GM23338 (cell line): ENCODE results near the gene PREP. TPM values are rescaled to one million over a fixed set of nuclear protein-coding genes. Genes with fewer than 3 reads are reported as not detected.

Source experiments
- ATAC-seq: fragments of 200-7000 bp; cut with Tn5 transposase; 3 replicates; pipeline ENCODE4 v1.9.1; 2020
- DNase-seq: peaks from one replicate; pipeline ENCODE4 v3.0.0-alpha.2; 2015; ENCODE audit warnings: low spot score
- H2AFZ ChIP-seq: fragments of 200-600 bp; sonication (generic); 2 replicates; pipeline ENCODE4 v1.8.0; 2016; ENCODE audit warnings: antibody characterized with exemption, mild to moderate bottlenecking, moderate library complexity
- H3F3A ChIP-seq: fragments of 200-600 bp; sonication (generic); replicated peaks from 2 replicates; pipeline ENCODE4 v1.8.0; 2017; ENCODE audit warnings: antibody characterized with exemption, mixed run types, low read depth
- H3K27ac ChIP-seq: fragments of 200-600 bp; sonication (generic); 2 replicates; pipeline ENCODE4 v1.6.1; 2016; ENCODE audit warnings: low read depth
- H3K27me3 ChIP-seq: fragments of 200-600 bp; sonication (generic); 2 replicates; pipeline ENCODE4 v1.8.0; 2016; ENCODE audit warnings: mild to moderate bottlenecking, mixed run types, moderate library complexity; ENCODE audit not compliant: insufficient read depth
- H3K36me3 ChIP-seq: fragments of 200-600 bp; sonication (generic); 2 replicates; pipeline ENCODE4 v1.8.0; 2016; ENCODE audit warnings: mild to moderate bottlenecking; ENCODE audit not compliant: insufficient read depth
- H3K4me1 ChIP-seq: fragments of 200-600 bp; sonication (generic); 2 replicates; pipeline ENCODE4 v1.8.0; 2016; ENCODE audit warnings: mild to moderate bottlenecking, moderate library complexity; ENCODE audit not compliant: insufficient read depth
- H3K4me2 ChIP-seq: fragments of 200-600 bp; sonication (generic); 2 replicates; pipeline ENCODE4 v1.7.1; 2017; ENCODE audit warnings: mixed run types
- H3K4me3 ChIP-seq: fragments of 200-600 bp; sonication (generic); 2 replicates; pipeline ENCODE4 v1.6.1; 2016; ENCODE audit warnings: mixed run types
- H3K79me2 ChIP-seq: fragments of 200-600 bp; sonication (generic); replicated peaks from 2 replicates; pipeline ENCODE4 v1.8.0; 2017; ENCODE audit warnings: mild to moderate bottlenecking; ENCODE audit not compliant: insufficient read depth
- H3K9me2 ChIP-seq: fragments of 200-600 bp; sonication (generic); 2 replicates; pipeline ENCODE4 v1.8.0; 2017; ENCODE audit not compliant: insufficient read depth
- H4K20me1 ChIP-seq: fragments of 200-600 bp; sonication (generic); replicated peaks from 2 replicates; pipeline ENCODE4 v1.8.0; 2017; ENCODE audit warnings: mild to moderate bottlenecking; ENCODE audit not compliant: insufficient read depth
- H3K27ac Mint-ChIP-seq: 2 replicates; pipeline ENCODE4 v1.8.0; 2020; ENCODE audit warnings: inconsistent platforms, mild to moderate bottlenecking, moderate library complexity, mixed read lengths
- H3K27me3 Mint-ChIP-seq: 3 replicates; pipeline ENCODE4 v1.8.0; 2022; ENCODE audit warnings: low read depth, mild to moderate bottlenecking, moderate library complexity, mixed read lengths, inconsistent platforms; ENCODE audit not compliant: insufficient read depth, poor library complexity
- H3K36me3 Mint-ChIP-seq: 3 replicates; pipeline ENCODE4 v1.8.0; 2021; ENCODE audit warnings: low read depth, mild to moderate bottlenecking, inconsistent platforms, moderate library complexity, mixed read lengths
- H3K4me1 Mint-ChIP-seq: 3 replicates; pipeline ENCODE4 v1.8.0; 2020; ENCODE audit warnings: mild to moderate bottlenecking, inconsistent platforms, mixed read lengths
- H3K4me3 Mint-ChIP-seq: 3 replicates; pipeline ENCODE4 v1.8.0; 2021; ENCODE audit warnings: moderate library complexity, mild to moderate bottlenecking, inconsistent platforms, mixed read lengths
- H3K9me3 Mint-ChIP-seq: 3 replicates; pipeline ENCODE4 v1.8.0; 2020; ENCODE audit warnings: moderate library complexity, mild to moderate bottlenecking, inconsistent platforms, mixed read lengths
- EZH2 ChIP-seq: fragments of 200-600 bp; sonication (generic); IDR thresholded peaks from one replicate; pipeline ENCODE4 v1.8.0; 2017; ENCODE audit warnings: antibody characterized with exemption, mild to moderate bottlenecking, low read depth; ENCODE audit not compliant: unreplicated experiment
- POLR2AphosphoS5 ChIP-seq: IDR thresholded peaks from 2 replicates; pipeline ENCODE4 v1.6.1; 2016; ENCODE audit warnings: antibody characterized with exemption, low read depth
- polyA plus RNA-seq: library from polyadenylated mRNA; unstranded; fragments of >200 nt; fragmentation: Nextera tagmentation; extraction: Ambion mirVana; gene quantifications from 2 replicates; pipeline ENCODE4 v1.2.1, GENCODE V29; 2016
- total RNA-seq: library from RNA; depleted of rRNA; stranded (reverse); fragments of >200 nt; shearing (Covaris generic); gene quantifications from 2 replicates; pipeline ENCODE4 v1.2.3, GENCODE V29; 2014
- TF ChIP-seq, protein P1 (sequence below): fragments of 250-450 bp; sonication (Bioruptor Pico); IDR thresholded peaks from 2 replicates; pipeline ENCODE4 v1.5.0; 2020; ENCODE audit warnings: mild to moderate bottlenecking, moderate library complexity
- TF ChIP-seq, protein P2 (sequence below), 2 experiments: fragments of 200-600 bp in 1 of 2; sonication (generic) in 1 of 2; conservative IDR thresholded peaks; 2 replicates each; pipeline versions ENCODE4 v1.5.1 to v1.6.1; 2016 to 2017; ENCODE audit warnings: antibody characterized with exemption in 2 of 2, low read depth in 2 of 2, mild to moderate bottlenecking in 2 of 2, moderate library complexity in 1 of 2
- TF ChIP-seq, protein P3 (sequence below): IDR thresholded peaks from one replicate; pipeline ENCODE4 v1.6.1; 2018; ENCODE audit warnings: antibody characterized with exemption; ENCODE audit not compliant: unreplicated experiment

Gene PREP
- total and polyA plus RNA-seq, 2 experiments from 2014 or later = 28.5 to 52.7 TPM

DNA sequence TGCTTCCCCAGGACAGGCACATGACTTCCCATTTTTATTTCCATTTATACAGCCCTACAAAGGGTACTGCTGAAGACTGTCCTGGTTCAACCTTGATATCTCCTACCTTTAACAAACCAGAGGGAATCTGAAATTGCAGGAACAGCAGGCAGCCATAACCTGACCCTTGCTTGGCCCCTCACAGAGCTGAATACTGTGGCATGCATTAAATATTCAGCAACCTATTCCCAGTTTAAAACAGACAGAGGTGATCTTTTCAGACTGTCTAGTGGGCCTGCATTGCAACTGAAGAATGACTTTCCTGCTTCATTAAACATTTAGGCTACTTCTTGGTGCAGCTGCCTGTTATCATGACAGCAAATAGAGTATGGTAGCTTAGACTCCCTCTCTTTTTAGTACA lies 146.3 kb downstream of the PREP start:
- Histone ChIP-seq H3K4me1 (peaks cover 15% of the 10 kb centered on the region), H3K79me2 (no peaks in the 10 kb centered on the region), H3K9me2 (peaks cover 5% of the 10 kb centered on the region; the same call in 1 of the 2 replicates), H2AFZ (peak overlapping the region; percentile 86; the same call in 1 of the 2 replicates), H3K4me3 (no peak overlapping the region), H3K4me2 (no peak overlapping the region), H4K20me1 (no peaks in the 10 kb centered on the region), H3K27ac (no peak overlapping the region), H3K27me3 (no peaks in the 10 kb centered on the region), H3K36me3 (no peaks in the 10 kb centered on the region), H3F3A (no peaks in the 10 kb centered on the region)
- Mint-ChIP-seq H3K27ac (no peak overlapping the region), H3K27me3 (peaks cover 6% of the 10 kb centered on the region), H3K36me3 (no peaks in the 10 kb centered on the region), H3K9me3 (no peaks in the 10 kb centered on the region), H3K4me1 (peaks cover 27% of the 10 kb centered on the region), H3K4me3 (no peak overlapping the region)
- ATAC-seq (no peak), DNase-seq (no peak)
- TF ChIP-seq EZH2 (no peak), POLR2AphosphoS5 (no peak)
- TF ChIP-seq, protein P1, sequence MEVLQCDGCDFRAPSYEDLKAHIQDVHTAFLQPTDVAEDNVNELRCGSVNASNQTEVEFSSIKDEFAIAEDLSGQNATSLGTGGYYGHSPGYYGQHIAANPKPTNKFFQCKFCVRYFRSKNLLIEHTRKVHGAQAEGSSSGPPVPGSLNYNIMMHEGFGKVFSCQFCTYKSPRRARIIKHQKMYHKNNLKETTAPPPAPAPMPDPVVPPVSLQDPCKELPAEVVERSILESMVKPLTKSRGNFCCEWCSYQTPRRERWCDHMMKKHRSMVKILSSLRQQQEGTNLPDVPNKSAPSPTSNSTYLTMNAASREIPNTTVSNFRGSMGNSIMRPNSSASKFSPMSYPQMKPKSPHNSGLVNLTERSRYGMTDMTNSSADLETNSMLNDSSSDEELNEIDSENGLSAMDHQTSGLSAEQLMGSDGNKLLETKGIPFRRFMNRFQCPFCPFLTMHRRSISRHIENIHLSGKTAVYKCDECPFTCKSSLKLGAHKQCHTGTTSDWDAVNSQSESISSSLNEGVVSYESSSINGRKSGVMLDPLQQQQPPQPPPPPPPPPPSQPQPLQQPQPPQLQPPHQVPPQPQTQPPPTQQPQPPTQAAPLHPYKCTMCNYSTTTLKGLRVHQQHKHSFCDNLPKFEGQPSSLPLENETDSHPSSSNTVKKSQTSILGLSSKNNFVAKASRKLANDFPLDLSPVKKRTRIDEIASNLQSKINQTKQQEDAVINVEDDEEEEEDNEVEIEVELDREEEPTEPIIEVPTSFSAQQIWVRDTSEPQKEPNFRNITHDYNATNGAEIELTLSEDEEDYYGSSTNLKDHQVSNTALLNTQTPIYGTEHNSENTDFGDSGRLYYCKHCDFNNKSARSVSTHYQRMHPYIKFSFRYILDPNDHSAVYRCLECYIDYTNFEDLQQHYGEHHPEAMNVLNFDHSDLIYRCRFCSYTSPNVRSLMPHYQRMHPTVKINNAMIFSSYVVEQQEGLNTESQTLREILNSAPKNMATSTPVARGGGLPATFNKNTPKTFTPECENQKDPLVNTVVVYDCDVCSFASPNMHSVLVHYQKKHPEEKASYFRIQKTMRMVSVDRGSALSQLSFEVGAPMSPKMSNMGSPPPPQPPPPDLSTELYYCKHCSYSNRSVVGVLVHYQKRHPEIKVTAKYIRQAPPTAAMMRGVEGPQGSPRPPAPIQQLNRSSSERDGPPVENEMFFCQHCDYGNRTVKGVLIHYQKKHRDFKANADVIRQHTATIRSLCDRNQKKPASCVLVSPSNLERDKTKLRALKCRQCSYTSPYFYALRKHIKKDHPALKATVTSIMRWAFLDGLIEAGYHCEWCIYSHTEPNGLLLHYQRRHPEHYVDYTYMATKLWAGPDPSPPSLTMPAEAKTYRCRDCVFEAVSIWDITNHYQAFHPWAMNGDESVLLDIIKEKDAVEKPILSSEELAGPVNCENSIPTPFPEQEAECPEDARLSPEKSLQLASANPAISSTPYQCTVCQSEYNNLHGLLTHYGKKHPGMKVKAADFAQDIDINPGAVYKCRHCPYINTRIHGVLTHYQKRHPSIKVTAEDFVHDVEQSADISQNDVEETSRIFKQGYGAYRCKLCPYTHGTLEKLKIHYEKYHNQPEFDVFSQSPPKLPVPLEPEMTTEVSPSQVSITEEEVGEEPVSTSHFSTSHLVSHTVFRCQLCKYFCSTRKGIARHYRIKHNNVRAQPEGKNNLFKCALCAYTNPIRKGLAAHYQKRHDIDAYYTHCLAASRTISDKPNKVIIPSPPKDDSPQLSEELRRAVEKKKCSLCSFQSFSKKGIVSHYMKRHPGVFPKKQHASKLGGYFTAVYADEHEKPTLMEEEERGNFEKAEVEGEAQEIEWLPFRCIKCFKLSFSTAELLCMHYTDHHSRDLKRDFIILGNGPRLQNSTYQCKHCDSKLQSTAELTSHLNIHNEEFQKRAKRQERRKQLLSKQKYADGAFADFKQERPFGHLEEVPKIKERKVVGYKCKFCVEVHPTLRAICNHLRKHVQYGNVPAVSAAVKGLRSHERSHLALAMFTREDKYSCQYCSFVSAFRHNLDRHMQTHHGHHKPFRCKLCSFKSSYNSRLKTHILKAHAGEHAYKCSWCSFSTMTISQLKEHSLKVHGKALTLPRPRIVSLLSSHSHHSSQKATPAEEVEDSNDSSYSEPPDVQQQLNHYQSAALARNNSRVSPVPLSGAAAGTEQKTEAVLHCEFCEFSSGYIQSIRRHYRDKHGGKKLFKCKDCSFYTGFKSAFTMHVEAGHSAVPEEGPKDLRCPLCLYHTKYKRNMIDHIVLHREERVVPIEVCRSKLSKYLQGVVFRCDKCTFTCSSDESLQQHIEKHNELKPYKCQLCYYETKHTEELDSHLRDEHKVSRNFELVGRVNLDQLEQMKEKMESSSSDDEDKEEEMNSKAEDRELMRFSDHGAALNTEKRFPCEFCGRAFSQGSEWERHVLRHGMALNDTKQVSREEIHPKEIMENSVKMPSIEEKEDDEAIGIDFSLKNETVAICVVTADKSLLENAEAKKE (CRISPR knock-in tag) = no peak
- TF ChIP-seq, protein P2, sequence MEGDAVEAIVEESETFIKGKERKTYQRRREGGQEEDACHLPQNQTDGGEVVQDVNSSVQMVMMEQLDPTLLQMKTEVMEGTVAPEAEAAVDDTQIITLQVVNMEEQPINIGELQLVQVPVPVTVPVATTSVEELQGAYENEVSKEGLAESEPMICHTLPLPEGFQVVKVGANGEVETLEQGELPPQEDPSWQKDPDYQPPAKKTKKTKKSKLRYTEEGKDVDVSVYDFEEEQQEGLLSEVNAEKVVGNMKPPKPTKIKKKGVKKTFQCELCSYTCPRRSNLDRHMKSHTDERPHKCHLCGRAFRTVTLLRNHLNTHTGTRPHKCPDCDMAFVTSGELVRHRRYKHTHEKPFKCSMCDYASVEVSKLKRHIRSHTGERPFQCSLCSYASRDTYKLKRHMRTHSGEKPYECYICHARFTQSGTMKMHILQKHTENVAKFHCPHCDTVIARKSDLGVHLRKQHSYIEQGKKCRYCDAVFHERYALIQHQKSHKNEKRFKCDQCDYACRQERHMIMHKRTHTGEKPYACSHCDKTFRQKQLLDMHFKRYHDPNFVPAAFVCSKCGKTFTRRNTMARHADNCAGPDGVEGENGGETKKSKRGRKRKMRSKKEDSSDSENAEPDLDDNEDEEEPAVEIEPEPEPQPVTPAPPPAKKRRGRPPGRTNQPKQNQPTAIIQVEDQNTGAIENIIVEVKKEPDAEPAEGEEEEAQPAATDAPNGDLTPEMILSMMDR (conservative IDR thresholded peaks at IDR 0.05; ENCODE audit: low read depth in 2 of 2) = no peak
- TF ChIP-seq, protein P3, sequence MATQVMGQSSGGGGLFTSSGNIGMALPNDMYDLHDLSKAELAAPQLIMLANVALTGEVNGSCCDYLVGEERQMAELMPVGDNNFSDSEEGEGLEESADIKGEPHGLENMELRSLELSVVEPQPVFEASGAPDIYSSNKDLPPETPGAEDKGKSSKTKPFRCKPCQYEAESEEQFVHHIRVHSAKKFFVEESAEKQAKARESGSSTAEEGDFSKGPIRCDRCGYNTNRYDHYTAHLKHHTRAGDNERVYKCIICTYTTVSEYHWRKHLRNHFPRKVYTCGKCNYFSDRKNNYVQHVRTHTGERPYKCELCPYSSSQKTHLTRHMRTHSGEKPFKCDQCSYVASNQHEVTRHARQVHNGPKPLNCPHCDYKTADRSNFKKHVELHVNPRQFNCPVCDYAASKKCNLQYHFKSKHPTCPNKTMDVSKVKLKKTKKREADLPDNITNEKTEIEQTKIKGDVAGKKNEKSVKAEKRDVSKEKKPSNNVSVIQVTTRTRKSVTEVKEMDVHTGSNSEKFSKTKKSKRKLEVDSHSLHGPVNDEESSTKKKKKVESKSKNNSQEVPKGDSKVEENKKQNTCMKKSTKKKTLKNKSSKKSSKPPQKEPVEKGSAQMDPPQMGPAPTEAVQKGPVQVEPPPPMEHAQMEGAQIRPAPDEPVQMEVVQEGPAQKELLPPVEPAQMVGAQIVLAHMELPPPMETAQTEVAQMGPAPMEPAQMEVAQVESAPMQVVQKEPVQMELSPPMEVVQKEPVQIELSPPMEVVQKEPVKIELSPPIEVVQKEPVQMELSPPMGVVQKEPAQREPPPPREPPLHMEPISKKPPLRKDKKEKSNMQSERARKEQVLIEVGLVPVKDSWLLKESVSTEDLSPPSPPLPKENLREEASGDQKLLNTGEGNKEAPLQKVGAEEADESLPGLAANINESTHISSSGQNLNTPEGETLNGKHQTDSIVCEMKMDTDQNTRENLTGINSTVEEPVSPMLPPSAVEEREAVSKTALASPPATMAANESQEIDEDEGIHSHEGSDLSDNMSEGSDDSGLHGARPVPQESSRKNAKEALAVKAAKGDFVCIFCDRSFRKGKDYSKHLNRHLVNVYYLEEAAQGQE = no peak
